Measurements from ENCODE around the gene LIMS4.
"Not testable (repeated sequence)": the region's sequence is repeated elsewhere in the genome, so short reads cannot be mapped to it uniquely, and the experiment has no call there.

Gene LIMS4

DNA sequence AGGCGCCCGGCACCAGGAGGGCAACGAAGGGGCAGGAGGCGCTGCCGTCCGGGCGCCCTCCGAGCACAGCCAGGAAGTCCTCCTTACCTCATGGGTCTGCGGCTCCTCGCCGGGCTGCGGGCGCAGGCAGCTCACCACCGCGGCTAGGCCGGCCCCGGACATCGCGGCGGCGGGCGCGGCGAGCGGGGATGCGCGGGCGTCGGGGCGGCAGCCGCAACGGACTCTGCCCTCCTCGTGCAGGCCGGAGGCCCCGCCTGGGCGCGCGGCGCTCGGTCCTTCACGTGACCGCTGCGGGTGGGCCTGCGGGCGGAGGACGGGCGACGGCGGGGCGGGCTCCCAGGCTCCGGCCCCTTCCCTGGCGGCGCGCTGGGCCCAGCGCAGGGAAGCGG, 49.0 kb downstream of the LIMS4 start:
- H3K36me3 ChIP-seq (replicated peaks); DNase-seq; in situ Hi-C loops (cut with HindIII; ENCODE audit: low pct_ligation_motif_present, low sequenced_read_pairs); H3K27me3 ChIP-seq (replicated peaks); H3K27ac ChIP-seq; H3K4me3 ChIP-seq (ENCODE audit: low read depth, low read length): not testable (repeated sequence)

DNA sequence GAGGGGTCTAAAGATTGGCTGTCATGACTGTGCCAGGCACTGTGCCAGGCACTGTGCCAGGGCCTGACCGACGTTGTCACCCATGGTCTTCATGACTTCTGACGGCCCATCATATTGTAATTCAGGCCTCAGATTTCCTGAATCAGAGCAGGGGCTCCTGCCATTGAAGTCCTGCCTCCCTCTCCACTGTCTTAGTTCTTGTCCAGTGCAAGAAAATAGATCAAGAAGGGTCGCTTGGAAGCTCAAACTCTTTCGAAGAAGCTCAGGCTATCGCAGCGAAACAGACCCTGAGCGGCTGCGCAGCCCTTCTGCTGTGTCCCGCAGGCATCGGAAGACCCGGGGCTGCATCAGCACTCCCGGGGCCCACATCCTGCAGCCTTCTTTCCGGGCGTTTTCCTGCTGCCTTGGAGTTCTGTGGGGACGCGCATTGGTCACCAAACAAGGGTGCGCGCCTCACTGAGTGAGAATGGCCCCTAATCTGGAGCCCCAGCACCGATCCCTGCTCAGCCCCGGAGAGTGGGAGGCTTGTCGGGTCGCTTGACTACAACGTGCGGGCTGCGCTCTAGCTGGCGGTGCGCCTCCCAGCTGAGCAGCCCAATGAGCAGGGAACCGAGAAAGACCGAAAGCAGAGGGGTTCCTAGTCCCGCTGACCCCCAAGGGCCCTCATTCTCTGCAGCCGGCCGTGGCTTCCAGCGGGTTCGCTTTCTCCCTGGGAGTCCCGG, 49.6 kb downstream of the LIMS4 start:
- in situ Hi-C loops (cut with HindIII; ENCODE audit: low pct_ligation_motif_present, low sequenced_read_pairs); H3K36me3 ChIP-seq (replicated peaks); H3K27me3 ChIP-seq (replicated peaks); H3K27ac ChIP-seq; H3K4me3 ChIP-seq (ENCODE audit: low read depth, low read length); DNase-seq: not testable (repeated sequence)

DNA sequence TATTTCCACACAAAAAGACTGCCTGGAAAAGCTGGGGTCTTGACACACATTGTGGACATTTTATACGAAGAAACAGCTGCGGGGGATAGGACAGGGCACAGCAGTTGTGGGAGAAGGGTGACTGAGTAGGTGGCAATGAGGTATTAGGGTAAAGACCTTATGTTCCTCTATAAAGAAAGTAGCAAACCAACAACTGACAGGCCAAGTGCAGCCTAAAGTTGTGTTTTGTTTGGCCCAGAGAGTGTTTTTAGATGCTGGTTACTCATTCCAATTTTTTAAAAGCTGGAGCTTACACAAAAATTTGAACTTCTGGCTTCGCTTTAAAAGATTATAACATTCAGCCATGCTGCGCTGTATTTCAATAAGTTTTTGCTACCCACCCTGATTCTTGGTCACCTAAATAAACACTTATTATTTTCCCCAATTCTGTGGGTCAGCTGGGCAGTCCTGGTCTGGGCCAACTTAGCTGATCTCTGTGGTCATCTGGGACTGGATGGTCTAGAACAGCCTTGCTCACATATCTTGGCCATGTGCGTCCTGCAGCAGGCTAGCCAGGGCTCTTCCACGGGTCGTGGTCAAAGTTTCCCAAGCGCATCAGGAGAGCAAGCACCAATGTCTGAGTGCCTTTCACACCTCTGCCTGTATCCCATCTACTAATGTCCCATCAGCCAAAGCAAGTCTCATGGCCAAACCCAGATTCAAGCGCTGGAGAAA, 51.8 kb downstream of the LIMS4 start:
- H3K4me3 ChIP-seq (ENCODE audit: low read depth, low read length); in situ Hi-C loops (cut with HindIII; ENCODE audit: low pct_ligation_motif_present, low sequenced_read_pairs); DNase-seq; H3K27me3 ChIP-seq (replicated peaks); H3K36me3 ChIP-seq (replicated peaks); H3K27ac ChIP-seq: not testable (repeated sequence)

DNA sequence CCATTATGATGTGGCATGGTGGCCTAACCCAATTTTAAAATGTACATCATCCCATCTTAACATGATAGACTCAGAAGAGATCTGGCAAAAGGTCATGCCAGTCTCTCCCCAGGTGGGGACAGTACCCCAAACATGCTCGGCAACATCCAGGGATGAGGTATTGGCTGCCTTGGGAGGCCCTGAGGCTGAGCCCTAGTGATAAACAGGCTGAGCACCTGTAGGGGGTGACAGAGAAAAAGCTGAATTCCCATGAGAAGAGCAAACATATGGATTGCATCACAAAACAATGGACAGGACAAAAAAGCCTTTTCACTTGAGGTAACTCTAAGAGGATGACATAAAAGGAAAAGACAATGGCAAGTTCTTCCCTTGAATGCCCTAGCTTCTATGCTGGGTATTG, 65.5 kb downstream of the LIMS4 start:
- in situ Hi-C loops (cut with HindIII; ENCODE audit: low pct_ligation_motif_present, low sequenced_read_pairs), result not testable (repeated sequence)

DNA sequence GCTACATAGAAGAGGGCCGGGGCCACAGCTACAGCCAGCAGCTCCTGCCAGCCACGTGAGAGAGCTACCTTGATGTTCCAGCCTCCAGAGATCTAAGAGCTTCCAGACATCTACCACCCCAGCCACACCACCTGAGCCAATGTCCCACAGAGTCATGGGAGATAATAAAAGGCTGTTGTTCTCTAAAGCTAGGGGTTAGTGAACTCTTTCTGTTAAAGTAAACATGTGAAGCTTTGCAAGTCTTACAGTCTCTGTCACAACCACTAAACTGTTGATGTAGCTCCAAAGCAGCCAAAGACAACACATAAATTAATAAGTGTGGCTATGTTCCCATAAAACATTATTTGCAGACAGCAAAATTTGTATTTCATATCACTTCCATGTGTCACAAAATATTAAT, 67.6 kb downstream of the LIMS4 start:
- H3K27me3 ChIP-seq (replicated peaks); H3K4me3 ChIP-seq (ENCODE audit: low read depth, low read length); H3K27ac ChIP-seq; DNase-seq; H3K36me3 ChIP-seq (replicated peaks); in situ Hi-C loops (cut with HindIII; ENCODE audit: low pct_ligation_motif_present, low sequenced_read_pairs): not testable (repeated sequence)

More for the DNA sequence above, 65.5 kb downstream of the LIMS4 start:
- H3K27me3 ChIP-seq (replicated peaks); DNase-seq; H3K27ac ChIP-seq; H3K36me3 ChIP-seq (replicated peaks); H3K4me3 ChIP-seq (ENCODE audit: low read depth, low read length): not testable (repeated sequence)

DNA sequence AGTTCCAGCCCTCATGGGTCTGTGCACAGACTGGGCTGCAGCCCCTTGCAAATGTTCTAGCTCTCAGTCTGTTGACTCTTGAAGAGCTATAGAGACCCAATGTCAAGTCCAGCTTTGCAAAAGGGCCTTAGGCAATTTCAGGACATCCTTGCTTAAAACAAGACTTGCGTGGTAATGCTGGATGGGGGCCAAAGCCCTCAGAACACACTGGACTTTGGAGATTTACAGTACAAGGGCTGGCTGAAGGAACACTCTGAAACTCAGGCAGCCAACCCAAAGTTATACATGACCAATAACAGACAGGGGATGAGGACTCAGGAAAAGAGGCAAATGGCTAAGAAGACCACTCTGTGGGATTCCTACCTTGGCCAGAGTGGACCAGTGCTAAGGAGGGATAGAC, 68.4 kb downstream of the LIMS4 start:
- H3K4me3 ChIP-seq (ENCODE audit: low read depth, low read length); in situ Hi-C loops (cut with HindIII; ENCODE audit: low pct_ligation_motif_present, low sequenced_read_pairs); H3K27me3 ChIP-seq (replicated peaks); H3K27ac ChIP-seq; H3K36me3 ChIP-seq (replicated peaks); DNase-seq: not testable (repeated sequence)

DNA sequence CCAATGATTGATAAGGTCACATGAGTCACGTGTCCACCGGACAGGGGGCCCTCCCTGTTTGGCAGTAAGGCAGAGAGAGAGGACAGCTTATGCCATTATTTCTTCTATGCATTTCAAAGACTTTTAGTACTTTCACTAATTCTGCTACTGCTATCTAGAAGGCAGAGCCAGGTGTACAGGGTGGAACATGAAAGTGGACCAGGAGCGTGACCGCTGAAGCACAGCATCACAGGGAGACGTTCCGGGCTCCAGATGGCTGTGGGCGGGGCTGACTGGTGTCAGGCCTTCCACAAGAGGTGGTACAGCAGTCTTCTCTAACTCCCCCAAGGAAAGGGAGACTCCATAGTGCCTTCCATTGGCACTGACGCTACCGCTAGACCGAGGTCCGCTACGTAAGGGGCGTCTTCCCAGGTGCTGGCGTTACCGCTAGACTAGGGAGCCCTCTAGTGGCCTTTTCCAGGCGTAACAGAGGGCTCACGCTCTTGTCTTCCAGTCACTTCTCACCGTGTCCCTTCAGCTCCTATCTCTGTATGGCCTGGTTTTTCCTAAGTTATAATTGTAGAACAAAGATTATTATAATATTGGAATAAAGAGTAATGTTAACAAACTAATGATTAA, 71.5 kb downstream of the LIMS4 start:
- in situ Hi-C loops (cut with HindIII; ENCODE audit: low pct_ligation_motif_present, low sequenced_read_pairs); DNase-seq; H3K4me3 ChIP-seq (ENCODE audit: low read depth, low read length); H3K27me3 ChIP-seq (replicated peaks); H3K27ac ChIP-seq; H3K36me3 ChIP-seq (replicated peaks): not testable (repeated sequence)

DNA sequence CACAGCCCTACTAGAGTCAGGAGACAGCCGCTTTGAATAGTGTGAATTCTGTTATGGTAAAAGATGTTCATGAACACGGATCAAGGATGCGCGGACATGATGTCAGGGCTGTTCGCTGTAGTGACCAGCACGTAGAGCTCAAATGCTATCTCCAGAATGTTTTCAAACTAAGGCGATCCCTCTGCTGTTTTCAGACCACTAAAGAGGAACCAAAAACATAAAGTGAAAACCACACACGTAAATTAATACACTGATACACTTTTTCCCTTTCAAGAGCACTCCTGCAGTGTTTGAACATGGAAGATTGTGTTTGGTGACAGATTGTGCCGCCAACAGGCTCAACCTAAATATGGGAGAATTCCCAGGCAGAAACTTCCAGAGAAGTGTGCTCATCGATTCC, 73.2 kb downstream of the LIMS4 start:
- H3K27ac ChIP-seq; in situ Hi-C loops (cut with HindIII; ENCODE audit: low pct_ligation_motif_present, low sequenced_read_pairs): not testable (repeated sequence)

DNA sequence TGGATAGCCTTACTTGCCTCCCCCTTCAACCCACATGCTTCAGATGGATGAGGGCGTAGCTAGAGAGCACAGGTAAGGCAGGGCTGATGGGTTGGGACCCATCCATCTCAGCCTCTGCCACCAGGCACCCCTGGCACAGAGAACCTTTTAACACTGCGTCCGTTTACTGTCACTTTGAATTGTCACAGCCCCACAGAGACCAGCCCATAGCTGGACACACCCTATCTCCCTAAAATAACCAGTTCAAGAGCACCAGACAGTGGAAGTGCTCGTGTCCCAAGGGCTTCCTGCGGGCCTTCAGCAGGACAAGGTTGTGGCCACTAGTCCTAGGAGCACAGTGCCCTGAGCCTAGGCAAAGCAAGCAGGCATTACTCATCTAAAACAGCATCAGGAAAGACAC, 76.6 kb downstream of the LIMS4 start:
- DNase-seq; H3K27me3 ChIP-seq (replicated peaks); H3K4me3 ChIP-seq (ENCODE audit: low read depth, low read length); H3K36me3 ChIP-seq (replicated peaks); in situ Hi-C loops (cut with HindIII; ENCODE audit: low pct_ligation_motif_present, low sequenced_read_pairs); H3K27ac ChIP-seq: not testable (repeated sequence)

More for the DNA sequence above, 73.2 kb downstream of the LIMS4 start:
- H3K27me3 ChIP-seq (replicated peaks); DNase-seq; H3K36me3 ChIP-seq (replicated peaks); H3K4me3 ChIP-seq (ENCODE audit: low read depth, low read length): not testable (repeated sequence)

All from brain microvascular endothelial cell (primary cell).